ENCODE measurements around the gene UBE2H. TPM values are rescaled to one million over a fixed set of nuclear protein-coding genes. Genes with fewer than 3 reads are reported as not detected.

The UBE2H gene
- total and polyA plus RNA-seq, 2 of the 4 experiments (the other 2 are of a cell fraction), result 34.6 to 49.4 TPM

DNA sequence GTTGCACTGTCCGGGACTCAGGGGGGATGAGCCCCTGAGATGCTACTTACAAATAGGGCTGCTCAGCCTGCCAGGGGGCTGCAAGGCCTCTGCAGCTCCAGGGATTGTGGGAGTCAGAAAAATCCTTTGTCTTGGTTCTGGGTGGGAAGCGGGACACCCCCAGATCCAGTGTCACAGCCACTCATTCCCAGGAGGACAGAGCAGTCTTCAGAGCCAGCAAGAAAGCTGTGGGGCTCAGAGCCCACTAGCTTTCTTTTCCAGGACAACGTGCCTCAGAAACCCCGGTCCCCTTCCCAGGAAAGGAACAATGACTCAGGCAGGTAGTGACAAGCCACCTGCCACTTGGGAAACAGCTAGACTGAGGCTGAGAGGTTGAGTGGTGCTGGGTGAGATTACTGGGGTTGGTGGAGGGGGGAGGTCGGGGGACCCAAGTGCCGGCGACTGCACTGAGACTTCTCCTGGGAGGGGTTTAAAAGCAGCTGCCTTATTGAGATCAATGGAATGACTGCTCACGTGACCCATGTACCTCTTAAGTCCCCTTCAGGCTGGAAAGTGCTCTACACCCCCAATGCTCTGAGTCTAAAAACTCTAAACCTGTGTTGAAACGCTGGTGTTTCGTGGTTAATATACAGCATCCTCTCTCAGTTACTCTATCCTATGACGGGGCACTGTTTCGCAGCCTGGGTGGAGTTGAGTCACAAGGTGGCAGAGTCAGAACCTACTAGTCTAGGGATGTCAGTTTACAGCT lies 123.6 kb downstream of the UBE2H start (continued):
- TF ChIP-seq NFE2L2 (IDR thresholded peaks at IDR 0.05; ENCODE audit: low read depth, low read length), result no peak

DNA sequence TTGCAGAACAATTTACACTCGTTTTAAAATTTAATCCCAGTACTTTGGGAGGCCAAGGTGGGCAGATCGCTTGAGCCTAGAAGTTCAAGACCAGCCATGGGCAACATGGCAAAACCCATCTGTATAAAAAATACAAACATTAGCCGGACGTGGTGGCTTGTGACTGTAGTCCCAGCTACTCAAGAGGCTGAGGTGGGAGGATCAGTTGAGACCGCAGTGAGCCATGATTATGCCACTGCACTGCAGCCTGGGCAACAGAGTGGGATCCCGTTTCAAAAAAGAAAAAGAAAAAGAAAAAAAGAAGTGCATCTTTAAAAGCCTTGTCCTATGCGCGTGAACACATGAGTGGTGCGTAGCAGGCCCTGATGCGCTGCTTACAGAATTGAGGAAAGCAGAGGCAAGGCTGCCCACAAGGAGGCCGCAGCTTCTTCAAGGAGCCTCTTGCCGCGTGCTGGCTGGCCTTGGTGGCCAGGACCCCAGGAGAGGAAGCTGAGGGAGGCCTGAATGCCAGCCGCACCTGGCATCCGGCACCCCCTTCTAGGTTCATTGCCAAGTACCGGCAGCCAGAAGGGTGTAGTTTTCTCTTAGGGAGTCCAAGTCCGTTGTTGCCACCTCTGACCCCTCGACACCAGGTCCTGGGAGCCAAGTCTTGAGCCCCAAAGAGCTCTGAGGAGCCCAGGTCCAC lies 124.5 kb downstream of the UBE2H start:
- DNase-seq, result no peak
- Histone ChIP-seq H3K4ac (ENCODE audit: low read depth, low read length) (no peak overlapping the region), H2BK120ac (ENCODE audit: low read depth, low read length) (no peak overlapping the region), H4K20me1 (ENCODE audit: insufficient read depth, low read length) (no peaks in the 10 kb centered on the region), H2AK9ac (replicated peaks; ENCODE audit: low read depth, low read length, poor library complexity) (no peak overlapping the region), H3K18ac (ENCODE audit: low read depth, low read length) (no peak overlapping the region), H2AK5ac (ENCODE audit: low read depth, low read length) (no peak overlapping the region), H3K14ac (replicated peaks; ENCODE audit: low read depth, low read length) (no peak overlapping the region), H3K9me3 (ENCODE audit: control insufficient read depth, insufficient read depth, low read length) (no peaks in the 10 kb centered on the region), H3K27me3 (ENCODE audit: control insufficient read depth, insufficient read depth, low read length) (no peaks in the 10 kb centered on the region), H3K4me3 (ENCODE audit: insufficient read depth, low read depth, low read length) (no peak overlapping the region), H2BK15ac (ENCODE audit: low read depth, low read length) (no peak overlapping the region), H3K4me1 (ENCODE audit: control insufficient read depth, insufficient read depth, low read length) (peaks cover 21% of the 10 kb centered on the region), H3K36me3 (ENCODE audit: control insufficient read depth, insufficient read depth, low read length) (peaks cover 14% of the 10 kb centered on the region; the same call in 1 of the 2 replicates), H3K79me1 (ENCODE audit: low read depth in 1 of 2, low read length in 2 of 2) (peaks cover 6 to 34% of the 10 kb centered on the region in 2 experiments), H4K91ac (ENCODE audit: insufficient read depth, low read depth, low read length) (no peak overlapping the region), H2AFZ (replicated peaks; ENCODE audit: low read length, poor library complexity) (no peak overlapping the region), H3K9ac (ENCODE audit: low read depth, low read length) (no peak overlapping the region), H2BK20ac (ENCODE audit: low read depth, low read length) (no peak overlapping the region), H4K8ac (ENCODE audit: low read depth in 2 of 2, low read length in 2 of 2) (no peak overlapping the region), H4K5ac (ENCODE audit: low read depth, low read length) (no peak overlapping the region), H3K23ac (ENCODE audit: low read depth, low read length) (no peak overlapping the region), H3K4me2 (ENCODE audit: low read depth, low read length) (no peak overlapping the region), H3K9me1 (ENCODE audit: insufficient read depth, low read length) (peaks cover 26% of the 10 kb centered on the region), H2BK5ac (ENCODE audit: low read depth, low read length, poor library complexity, severe bottlenecking) (no peak overlapping the region), H3K56ac (ENCODE audit: extremely low read depth, insufficient read depth, low read length) (no peak overlapping the region), H3K27ac (ENCODE audit: insufficient read depth, low read length) (no peak overlapping the region)
- ATAC-seq (ENCODE audit: low read depth), result no peak
- no TSS peak for BruUV-seq (replicated peaks)
- WGBS, 2 experiments (ENCODE audit: extremely low coverage in 2 of 2, insufficient read length in 1 of 2), result 86% methylated on average over 6 of the region's 18 CpGs; no CpG with 5 or more reads in 1 of the 2 experiments
- in situ Hi-C loops (cut with MboI; ENCODE audit: low sequenced_read_pairs), result loop anchor here (5.0 kb wide), 1 partner anchor 184 kb away; no protein-coding TSS in a partner anchor
- ChIA-PET CTCF (interaction anchor here (0.6 kb wide), 1 partner anchor 131 kb away, joined by 3 read pairs; no protein-coding TSS in a partner anchor), POLR2A (ENCODE audit: unreplicated experiment) (no interaction called here)
- intact Hi-C loops (cut with micrococcal nuclease), result loop anchor here (10.0 kb wide), 1 partner anchor 343 kb away; no protein-coding TSS in a partner anchor
- dilution Hi-C loops (cut with HindIII; ENCODE audit: low sequenced_read_pairs, unreplicated experiment), result no loop called here
- TF ChIP-seq RCOR1 (IDR thresholded peaks at IDR 0.05; ENCODE audit: insufficient replicate concordance, low read length), result no peak
- TF ChIP-seq, protein P1, sequence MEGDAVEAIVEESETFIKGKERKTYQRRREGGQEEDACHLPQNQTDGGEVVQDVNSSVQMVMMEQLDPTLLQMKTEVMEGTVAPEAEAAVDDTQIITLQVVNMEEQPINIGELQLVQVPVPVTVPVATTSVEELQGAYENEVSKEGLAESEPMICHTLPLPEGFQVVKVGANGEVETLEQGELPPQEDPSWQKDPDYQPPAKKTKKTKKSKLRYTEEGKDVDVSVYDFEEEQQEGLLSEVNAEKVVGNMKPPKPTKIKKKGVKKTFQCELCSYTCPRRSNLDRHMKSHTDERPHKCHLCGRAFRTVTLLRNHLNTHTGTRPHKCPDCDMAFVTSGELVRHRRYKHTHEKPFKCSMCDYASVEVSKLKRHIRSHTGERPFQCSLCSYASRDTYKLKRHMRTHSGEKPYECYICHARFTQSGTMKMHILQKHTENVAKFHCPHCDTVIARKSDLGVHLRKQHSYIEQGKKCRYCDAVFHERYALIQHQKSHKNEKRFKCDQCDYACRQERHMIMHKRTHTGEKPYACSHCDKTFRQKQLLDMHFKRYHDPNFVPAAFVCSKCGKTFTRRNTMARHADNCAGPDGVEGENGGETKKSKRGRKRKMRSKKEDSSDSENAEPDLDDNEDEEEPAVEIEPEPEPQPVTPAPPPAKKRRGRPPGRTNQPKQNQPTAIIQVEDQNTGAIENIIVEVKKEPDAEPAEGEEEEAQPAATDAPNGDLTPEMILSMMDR (conservative IDR thresholded peaks at IDR 0.05; ENCODE audit: low read depth, low read length), result no peak
- no peak for TF ChIP-seq CEBPB (IDR thresholded peaks at IDR 0.05; ENCODE audit: low read depth, low read length)
- no peak for TF ChIP-seq MAZ (IDR thresholded peaks at IDR 0.05; ENCODE audit: borderline replicate concordance, low read depth, low read length)
- no peak for TF ChIP-seq BHLHE40 (IDR thresholded peaks at IDR 0.05; ENCODE audit: low read depth, low read length)
- TF ChIP-seq FOS (IDR thresholded peaks at IDR 0.05; ENCODE audit: low read depth, low read length), result no peak
- TF ChIP-seq NFE2L2 (IDR thresholded peaks at IDR 0.05; ENCODE audit: low read depth, low read length), result no peak
- no peak for TF ChIP-seq RFX5 (IDR thresholded peaks at IDR 0.05; ENCODE audit: low read depth, low read length)
- TF ChIP-seq POLR2A (IDR thresholded peaks at IDR 0.05; ENCODE audit: low read depth, low read length), result no peak
- TF ChIP-seq, protein P2, sequence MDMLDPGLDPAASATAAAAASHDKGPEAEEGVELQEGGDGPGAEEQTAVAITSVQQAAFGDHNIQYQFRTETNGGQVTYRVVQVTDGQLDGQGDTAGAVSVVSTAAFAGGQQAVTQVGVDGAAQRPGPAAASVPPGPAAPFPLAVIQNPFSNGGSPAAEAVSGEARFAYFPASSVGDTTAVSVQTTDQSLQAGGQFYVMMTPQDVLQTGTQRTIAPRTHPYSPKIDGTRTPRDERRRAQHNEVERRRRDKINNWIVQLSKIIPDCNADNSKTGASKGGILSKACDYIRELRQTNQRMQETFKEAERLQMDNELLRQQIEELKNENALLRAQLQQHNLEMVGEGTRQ (IDR thresholded peaks at IDR 0.05; ENCODE audit: low read depth, low read length), result no peak
- TF ChIP-seq, protein P3, sequence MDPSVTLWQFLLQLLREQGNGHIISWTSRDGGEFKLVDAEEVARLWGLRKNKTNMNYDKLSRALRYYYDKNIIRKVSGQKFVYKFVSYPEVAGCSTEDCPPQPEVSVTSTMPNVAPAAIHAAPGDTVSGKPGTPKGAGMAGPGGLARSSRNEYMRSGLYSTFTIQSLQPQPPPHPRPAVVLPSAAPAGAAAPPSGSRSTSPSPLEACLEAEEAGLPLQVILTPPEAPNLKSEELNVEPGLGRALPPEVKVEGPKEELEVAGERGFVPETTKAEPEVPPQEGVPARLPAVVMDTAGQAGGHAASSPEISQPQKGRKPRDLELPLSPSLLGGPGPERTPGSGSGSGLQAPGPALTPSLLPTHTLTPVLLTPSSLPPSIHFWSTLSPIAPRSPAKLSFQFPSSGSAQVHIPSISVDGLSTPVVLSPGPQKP (IDR thresholded peaks at IDR 0.05; ENCODE audit: borderline replicate concordance, low read depth, low read length), result no peak

Data from IMR-90 (cell line).